Measurements from ENCODE around the gene RHOXF2B.

DNA sequence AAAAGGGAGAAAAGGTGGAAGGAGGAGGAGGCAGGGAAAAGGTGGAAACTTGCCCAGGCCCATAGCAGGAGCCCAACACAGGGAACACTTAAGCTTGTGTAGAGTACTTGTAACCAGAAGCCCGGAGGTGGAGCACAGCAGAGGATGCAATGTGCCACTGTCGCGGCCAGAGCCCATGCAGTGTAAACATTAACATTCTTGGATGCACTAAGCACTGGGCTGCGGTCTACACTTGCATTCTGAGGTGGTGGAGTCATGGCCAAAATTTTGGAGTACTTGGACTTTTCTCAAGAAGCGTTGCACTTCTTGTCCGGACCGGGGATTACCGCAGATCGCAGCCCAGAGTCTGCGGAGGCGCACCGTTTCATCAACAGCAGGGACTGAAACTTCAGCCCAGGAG lies 42.7 kb upstream of the RHOXF2B start:
- TF ChIP-seq, protein P1, sequence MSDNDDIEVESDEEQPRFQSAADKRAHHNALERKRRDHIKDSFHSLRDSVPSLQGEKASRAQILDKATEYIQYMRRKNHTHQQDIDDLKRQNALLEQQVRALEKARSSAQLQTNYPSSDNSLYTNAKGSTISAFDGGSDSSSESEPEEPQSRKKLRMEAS (IDR thresholded peaks at IDR 0.05), result no peak
- TF ChIP-seq TEAD4 (IDR thresholded peaks at IDR 0.05) (no peak), YY1 (IDR thresholded peaks at IDR 0.05; ENCODE audit: low read depth) (no peak), TCF12 (IDR thresholded peaks at IDR 0.05; ENCODE audit: low read depth) (no peak), EP300 (IDR thresholded peaks at IDR 0.05; ENCODE audit: borderline replicate concordance) (no peak), CEBPB (IDR thresholded peaks at IDR 0.05) (no peak), CREB1 (IDR thresholded peaks at IDR 0.05; ENCODE audit: low read depth) (no peak), FOXM1 (IDR thresholded peaks at IDR 0.05; ENCODE audit: borderline replicate concordance, low read depth) (no peak), ZBTB7A (IDR thresholded peaks at IDR 0.05; ENCODE audit: low read depth) (no peak), TAF1 (IDR thresholded peaks at IDR 0.05; ENCODE audit: low read depth) (no peak)
- TF ChIP-seq, protein P2, sequence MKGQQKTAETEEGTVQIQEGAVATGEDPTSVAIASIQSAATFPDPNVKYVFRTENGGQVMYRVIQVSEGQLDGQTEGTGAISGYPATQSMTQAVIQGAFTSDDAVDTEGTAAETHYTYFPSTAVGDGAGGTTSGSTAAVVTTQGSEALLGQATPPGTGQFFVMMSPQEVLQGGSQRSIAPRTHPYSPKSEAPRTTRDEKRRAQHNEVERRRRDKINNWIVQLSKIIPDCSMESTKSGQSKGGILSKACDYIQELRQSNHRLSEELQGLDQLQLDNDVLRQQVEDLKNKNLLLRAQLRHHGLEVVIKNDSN (IDR thresholded peaks at IDR 0.05), result no peak
- TF ChIP-seq, protein P3, sequence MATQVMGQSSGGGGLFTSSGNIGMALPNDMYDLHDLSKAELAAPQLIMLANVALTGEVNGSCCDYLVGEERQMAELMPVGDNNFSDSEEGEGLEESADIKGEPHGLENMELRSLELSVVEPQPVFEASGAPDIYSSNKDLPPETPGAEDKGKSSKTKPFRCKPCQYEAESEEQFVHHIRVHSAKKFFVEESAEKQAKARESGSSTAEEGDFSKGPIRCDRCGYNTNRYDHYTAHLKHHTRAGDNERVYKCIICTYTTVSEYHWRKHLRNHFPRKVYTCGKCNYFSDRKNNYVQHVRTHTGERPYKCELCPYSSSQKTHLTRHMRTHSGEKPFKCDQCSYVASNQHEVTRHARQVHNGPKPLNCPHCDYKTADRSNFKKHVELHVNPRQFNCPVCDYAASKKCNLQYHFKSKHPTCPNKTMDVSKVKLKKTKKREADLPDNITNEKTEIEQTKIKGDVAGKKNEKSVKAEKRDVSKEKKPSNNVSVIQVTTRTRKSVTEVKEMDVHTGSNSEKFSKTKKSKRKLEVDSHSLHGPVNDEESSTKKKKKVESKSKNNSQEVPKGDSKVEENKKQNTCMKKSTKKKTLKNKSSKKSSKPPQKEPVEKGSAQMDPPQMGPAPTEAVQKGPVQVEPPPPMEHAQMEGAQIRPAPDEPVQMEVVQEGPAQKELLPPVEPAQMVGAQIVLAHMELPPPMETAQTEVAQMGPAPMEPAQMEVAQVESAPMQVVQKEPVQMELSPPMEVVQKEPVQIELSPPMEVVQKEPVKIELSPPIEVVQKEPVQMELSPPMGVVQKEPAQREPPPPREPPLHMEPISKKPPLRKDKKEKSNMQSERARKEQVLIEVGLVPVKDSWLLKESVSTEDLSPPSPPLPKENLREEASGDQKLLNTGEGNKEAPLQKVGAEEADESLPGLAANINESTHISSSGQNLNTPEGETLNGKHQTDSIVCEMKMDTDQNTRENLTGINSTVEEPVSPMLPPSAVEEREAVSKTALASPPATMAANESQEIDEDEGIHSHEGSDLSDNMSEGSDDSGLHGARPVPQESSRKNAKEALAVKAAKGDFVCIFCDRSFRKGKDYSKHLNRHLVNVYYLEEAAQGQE (IDR thresholded peaks at IDR 0.05; ENCODE audit: low read depth), result no peak

Data from Ishikawa (cell line).